ENCODE results near the gene PKIG. TPM values are rescaled to one million over a fixed set of nuclear protein-coding genes. Genes with fewer than 3 reads are reported as not detected.

PKIG gene
- total and polyA plus RNA-seq, 10 of the 15 experiments (the other 5 are each of a cell fraction or from before 2014, with no cell fraction given), result 5.7 to 82.3 (median 39.7) TPM

GRCh38 chr20:44586289-44586911, 4.0 kb downstream of the PKIG start (continued):
- TF ChIP-seq ZNF592 (IDR thresholded peaks at IDR 0.05) (no peak), NFYA (IDR thresholded peaks at IDR 0.05; ENCODE audit: borderline replicate concordance, low read depth, low read length) (no peak), USF2 (IDR thresholded peaks at IDR 0.05; ENCODE audit: borderline replicate concordance, low read depth, low read length) (no peak; the same call in 1 of the 2 replicates), HDAC6 (IDR thresholded peaks at IDR 0.05; ENCODE audit: unreplicated experiment) (no peak), IKZF1 (conservative IDR thresholded peaks at IDR 0.05) (peak; percentile 86), NKRF (conservative IDR thresholded peaks at IDR 0.05) (no peak; the same call in 1 of the 2 replicates), SUPT20H (IDR thresholded peaks at IDR 0.05; ENCODE audit: borderline replicate concordance, control insufficient read depth, low read depth, low read length) (no peak), MYB (IDR thresholded peaks at IDR 0.05; ENCODE audit: borderline replicate concordance, low read depth, low read length) (no peak), ASH2L (IDR thresholded peaks at IDR 0.05; ENCODE audit: borderline replicate concordance, low read depth) (no peak), POLR2AphosphoS2 (IDR thresholded peaks at IDR 0.05; ENCODE audit: low read depth, low read length) (no peak), BCL11A (IDR thresholded peaks at IDR 0.05; ENCODE audit: low read depth, low read length) (peak; percentile 83), ATF7 (IDR thresholded peaks at IDR 0.05; ENCODE audit: low read depth) (peak; percentile 75; the same call in 1 of the 2 replicates), RELB (IDR thresholded peaks at IDR 0.05; ENCODE audit: low read depth) (peak; percentile 75), ZSCAN29 (IDR thresholded peaks at IDR 0.05) (no peak), NFXL1 (IDR thresholded peaks at IDR 0.05; ENCODE audit: borderline replicate concordance) (no peak), DPF2 (IDR thresholded peaks at IDR 0.05) (peak; percentile 91), E2F4 (IDR thresholded peaks at IDR 0.05; ENCODE audit: low read depth, low read length) (no peak), SP1 (IDR thresholded peaks at IDR 0.05; ENCODE audit: low read depth, low read length) (peak; percentile 28), MTA2 (IDR thresholded peaks at IDR 0.05; ENCODE audit: low read depth) (peak; percentile 95), NBN (IDR thresholded peaks at IDR 0.05) (peak; percentile 56), ZNF207 (IDR thresholded peaks at IDR 0.05; ENCODE audit: borderline replicate concordance) (0 out of 2 replicates have a peak, but pooled peaks have one; percentile 20), PAX8 (IDR thresholded peaks at IDR 0.05) (no peak; the same call in 1 of the 2 replicates)
